Measurements from ENCODE around the gene ST8SIA3. TPM values are rescaled to one million over a fixed set of nuclear protein-coding genes. Genes with fewer than 3 reads are reported as not detected.

Gene ST8SIA3
- total and polyA plus RNA-seq, 9 of the 15 experiments (the other 6 are each of a cell fraction or from before 2014, with no cell fraction given): not detected

DNA sequence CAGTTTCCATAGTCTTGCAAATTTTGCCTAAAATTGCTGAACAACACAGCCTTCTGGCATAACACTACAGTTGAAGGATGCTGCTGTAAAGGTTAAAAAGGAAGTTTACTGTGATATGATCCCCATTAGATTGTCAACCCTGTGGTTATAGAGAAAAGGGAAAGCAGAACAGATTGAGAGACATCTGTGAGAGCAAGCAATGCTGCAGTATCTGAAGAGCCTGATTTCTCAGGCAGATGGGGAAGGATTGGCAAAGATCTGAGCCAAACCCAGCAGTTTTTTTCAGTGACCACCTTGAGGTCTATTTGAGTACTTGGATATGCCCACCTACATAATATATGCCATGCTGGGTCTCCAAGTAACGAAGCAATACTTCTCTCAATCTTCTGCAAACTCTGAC lies 8.5 kb upstream of the ST8SIA3 start:
- no peaks in the 10 kb centered on the region for H3K79me2 ChIP-seq (ENCODE audit: control insufficient read depth, insufficient read depth, low read length)
- FAIRE-seq: no peak

DNA sequence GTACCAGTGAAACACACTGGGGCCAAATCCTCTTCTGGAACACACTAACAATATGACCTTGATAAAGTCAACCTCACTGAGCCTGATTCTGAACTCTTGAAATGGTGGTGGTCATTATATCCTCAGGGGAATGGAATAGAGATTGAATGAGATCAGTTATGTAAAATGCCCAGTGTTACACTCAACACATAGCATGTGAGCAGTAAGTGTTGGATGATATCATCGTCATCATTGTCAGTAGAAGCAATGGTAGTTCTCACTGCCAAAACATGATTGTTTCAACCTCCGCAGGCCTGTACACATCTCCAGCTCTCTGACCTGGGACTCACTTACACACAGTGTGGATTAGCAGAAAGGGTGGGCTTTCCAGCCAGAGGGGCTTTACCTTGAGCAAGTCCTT lies 5.5 kb upstream of the ST8SIA3 start:
- Histone ChIP-seq H3K4me2 (ENCODE audit: insufficient read depth, low read length) (no peak overlapping the region), H3K9me3 (replicated peaks; ENCODE audit: control insufficient read depth, insufficient read depth, low read depth, low read length) (no peaks in the 10 kb centered on the region), H2AFZ (ENCODE audit: low read depth, low read length) (no peak overlapping the region), H3K4me3 (no peak overlapping the region), H3K4me1 (replicated peaks in 1 of 2; ENCODE audit: control insufficient read depth in 2 of 2, insufficient read depth in 2 of 2, low read length in 2 of 2) (no peaks in the 10 kb centered on the region), H4K20me1 (replicated peaks; ENCODE audit: control insufficient read depth, insufficient read depth, low read length) (no peaks in the 10 kb centered on the region), H3K9ac (ENCODE audit: insufficient read depth in 1 of 2, low read depth in 2 of 2, low read length in 2 of 2) (no peak overlapping the region), H3K9me1 (ENCODE audit: control insufficient read depth, insufficient read depth, low read length) (no peaks in the 10 kb centered on the region), H3K27me3 (ENCODE audit: control insufficient read depth in 2 of 2, insufficient read depth in 2 of 2, low read length in 2 of 2) (peaks cover 0 to 9% of the 10 kb centered on the region in 2 experiments; a peak in 1 of 5 replicates), H3K27ac (ENCODE audit: extremely low read depth, low read depth, low read length) (no peak overlapping the region), H3K36me3 (ENCODE audit: control insufficient read depth, insufficient read depth, low read length) (no peaks in the 10 kb centered on the region), H3K79me2 (ENCODE audit: control insufficient read depth, insufficient read depth, low read length) (no peaks in the 10 kb centered on the region)
- no peak for DNase-seq (ENCODE audit: extremely low read depth in 1 of 4, low spot score in 3 of 4)
- in situ Hi-C loops (cut with MboI): no loop called here
- FAIRE-seq: no peak
- BruUV-seq (replicated peaks): no TSS peak
- WGBS (ENCODE audit: insufficient coverage, low coverage, missing lambda C conversion rate): 0% methylated on average over 2 of the region's 2 CpGs
- POLR2A ChIA-PET: no interaction called here
- ATAC-seq: no peak
- intact Hi-C loops (cut with micrococcal nuclease): no loop called here
- CTCF ChIA-PET (ENCODE audit: low intra/inter-chr PET ratio): no interaction called here
- TF ChIP-seq EWSR1 (IDR thresholded peaks at IDR 0.05; ENCODE audit: borderline replicate concordance, low read depth, partially characterized antibody) (no peak), SIRT6 (IDR thresholded peaks at IDR 0.05; ENCODE audit: low read depth, low read length) (no peak), ETV5 (CRISPR knock-in tag; IDR thresholded peaks at IDR 0.05; ENCODE audit: low read depth) (no peak), HNRNPLL (IDR thresholded peaks at IDR 0.05; ENCODE audit: low read depth, low read length, poor library complexity, severe bottlenecking) (no peak), TGIF2 (CRISPR knock-in tag; IDR thresholded peaks at IDR 0.05) (no peak), SMARCA4 (IDR thresholded peaks at IDR 0.05) (no peak), LEF1 (IDR thresholded peaks at IDR 0.05) (no peak)
- TF ChIP-seq, protein P1, sequence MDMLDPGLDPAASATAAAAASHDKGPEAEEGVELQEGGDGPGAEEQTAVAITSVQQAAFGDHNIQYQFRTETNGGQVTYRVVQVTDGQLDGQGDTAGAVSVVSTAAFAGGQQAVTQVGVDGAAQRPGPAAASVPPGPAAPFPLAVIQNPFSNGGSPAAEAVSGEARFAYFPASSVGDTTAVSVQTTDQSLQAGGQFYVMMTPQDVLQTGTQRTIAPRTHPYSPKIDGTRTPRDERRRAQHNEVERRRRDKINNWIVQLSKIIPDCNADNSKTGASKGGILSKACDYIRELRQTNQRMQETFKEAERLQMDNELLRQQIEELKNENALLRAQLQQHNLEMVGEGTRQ (CRISPR knock-in tag; IDR thresholded peaks at IDR 0.05): no peak
- TF ChIP-seq, protein P2, sequence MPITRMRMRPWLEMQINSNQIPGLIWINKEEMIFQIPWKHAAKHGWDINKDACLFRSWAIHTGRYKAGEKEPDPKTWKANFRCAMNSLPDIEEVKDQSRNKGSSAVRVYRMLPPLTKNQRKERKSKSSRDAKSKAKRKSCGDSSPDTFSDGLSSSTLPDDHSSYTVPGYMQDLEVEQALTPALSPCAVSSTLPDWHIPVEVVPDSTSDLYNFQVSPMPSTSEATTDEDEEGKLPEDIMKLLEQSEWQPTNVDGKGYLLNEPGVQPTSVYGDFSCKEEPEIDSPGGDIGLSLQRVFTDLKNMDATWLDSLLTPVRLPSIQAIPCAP (CRISPR knock-in tag; IDR thresholded peaks at IDR 0.05; ENCODE audit: borderline replicate concordance): no peak
- TF ChIP-seq, protein P3, sequence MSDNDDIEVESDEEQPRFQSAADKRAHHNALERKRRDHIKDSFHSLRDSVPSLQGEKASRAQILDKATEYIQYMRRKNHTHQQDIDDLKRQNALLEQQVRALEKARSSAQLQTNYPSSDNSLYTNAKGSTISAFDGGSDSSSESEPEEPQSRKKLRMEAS (CRISPR knock-in tag; IDR thresholded peaks at IDR 0.05): no peak

More for the DNA sequence above, 8.5 kb upstream of the ST8SIA3 start:
- no peak overlapping the region for H3K4me2 ChIP-seq (ENCODE audit: insufficient read depth, low read length)
- intact Hi-C loops (cut with micrococcal nuclease) (no loop called here), in situ Hi-C loops (cut with MboI) (no loop called here)
- H3K4me1 ChIP-seq (replicated peaks in 1 of 2; ENCODE audit: control insufficient read depth in 2 of 2, insufficient read depth in 2 of 2, low read length in 2 of 2): no peaks in the 10 kb centered on the region
- H3K36me3 ChIP-seq (ENCODE audit: control insufficient read depth, insufficient read depth, low read length): no peaks in the 10 kb centered on the region
- ATAC-seq (no peak), DNase-seq (ENCODE audit: extremely low read depth in 1 of 4, low spot score in 3 of 4) (no peak)
- H3K9me1 ChIP-seq (ENCODE audit: control insufficient read depth, insufficient read depth, low read length): no peaks in the 10 kb centered on the region
- no peak overlapping the region for H3K9ac ChIP-seq (ENCODE audit: insufficient read depth in 1 of 2, low read depth in 2 of 2, low read length in 2 of 2)
- no peak overlapping the region for H3K4me3 ChIP-seq
- CTCF ChIA-PET (ENCODE audit: low intra/inter-chr PET ratio): no interaction called here
- POLR2A ChIA-PET: no interaction called here
- H4K20me1 ChIP-seq (replicated peaks; ENCODE audit: control insufficient read depth, insufficient read depth, low read length): no peaks in the 10 kb centered on the region
- no peak for TF ChIP-seq HNRNPH1 (optimal IDR thresholded peaks at IDR 0.05; ENCODE audit: low read depth, low read length)
- no peak for TF ChIP-seq TRIM24 (IDR thresholded peaks at IDR 0.05)
- no peak for TF ChIP-seq TAF1 (IDR thresholded peaks at IDR 0.05; ENCODE audit: control insufficient read depth, extremely low read depth, insufficient read depth, low read length, severe bottlenecking)
- no peak for TF ChIP-seq KAT2B (IDR thresholded peaks at IDR 0.05; ENCODE audit: low read depth, low read length)
- no peak for TF ChIP-seq RBM22 (IDR thresholded peaks at IDR 0.05; ENCODE audit: low read depth, low read length, poor library complexity, severe bottlenecking)
- TF ChIP-seq MEIS2 (IDR thresholded peaks at IDR 0.05; ENCODE audit: partially characterized antibody): no peak
- no peak for TF ChIP-seq ZNF253 (CRISPR knock-in tag; conservative IDR thresholded peaks at IDR 0.05)
- TF ChIP-seq BMI1 (IDR thresholded peaks at IDR 0.05; ENCODE audit: low read length): no peak
- TF ChIP-seq RBM39 (optimal IDR thresholded peaks at IDR 0.05; ENCODE audit: low read depth, low read length): no peak
- no peak for TF ChIP-seq ILK (tag; IDR thresholded peaks at IDR 0.05; ENCODE audit: borderline replicate concordance, low read depth)
- no peak for TF ChIP-seq ETV6 (IDR thresholded peaks at IDR 0.05; ENCODE audit: borderline replicate concordance in 1 of 2, low read depth in 2 of 2, low read length in 1 of 2)
- TF ChIP-seq ETV6 (CRISPR knock-in tag; IDR thresholded peaks at IDR 0.05; ENCODE audit: borderline replicate concordance): no peak
- TF ChIP-seq TRIM28 (IDR thresholded peaks at IDR 0.05): no peak
- TF ChIP-seq XRCC4 (IDR thresholded peaks at IDR 0.05; ENCODE audit: extremely low read depth, insufficient read depth, insufficient read length): no peak
- TF ChIP-seq ZC3H8 (IDR thresholded peaks at IDR 0.05): no peak
- TF ChIP-seq FOXJ3 (CRISPR knock-in tag; IDR thresholded peaks at IDR 0.05): no peak
- H3K27ac ChIP-seq (ENCODE audit: extremely low read depth, low read depth, low read length): no peak overlapping the region
- peaks cover 0 to 5% of the 10 kb centered on the region in 2 experiments; a peak in 1 of 5 replicates for H3K27me3 ChIP-seq (ENCODE audit: control insufficient read depth in 2 of 2, insufficient read depth in 2 of 2, low read length in 2 of 2)
- WGBS (ENCODE audit: insufficient coverage, low coverage, missing lambda C conversion rate): 0% methylated on average over 1 of the region's 1 CpG
- H3K9me3 ChIP-seq (replicated peaks; ENCODE audit: control insufficient read depth, insufficient read depth, low read depth, low read length): no peaks in the 10 kb centered on the region
- H2AFZ ChIP-seq (ENCODE audit: low read depth, low read length): no peak overlapping the region
- BruUV-seq (replicated peaks): no TSS peak

Data from K562 (cell line).